Body of pancreas (tissue), 4 donors: ENCODE measurements around the gene MICU1. TPM values are rescaled to one million over a fixed set of nuclear protein-coding genes. Genes with fewer than 3 reads are reported as not detected.

Experiments used
- ATAC-seq: fragments of 150-250 bp; one replicate; pipeline ENCODE4 v1.9.1; 2016
- DNase-seq, 4 donors: peaks; one replicate each; pipeline ENCODE4 v3.0.0-alpha.2; 2019
- H3K27ac ChIP-seq, 4 donors: fragments of 200-600 bp; sonication (generic); 1 replicate in 3 of 4; 2 replicates in 1 of 4; pipeline versions ENCODE4 v1.5.1 to v1.6.1; 2016 to 2019; ENCODE audit warnings: mild to moderate bottlenecking in 1 of 4, mixed read lengths in 1 of 4, moderate library complexity in 1 of 4
- H3K27me3 ChIP-seq, 2 donors: fragments of 200-600 bp; sonication (generic); one replicate each; pipeline ENCODE4 v1.6.0; 2016; ENCODE audit warnings: mild to moderate bottlenecking in 1 of 2
- H3K36me3 ChIP-seq, 2 donors: fragments of 200-600 bp; sonication (generic); replicated peaks in 1 of 2; 2 replicates each; pipeline ENCODE4 v1.5.1; 2016; ENCODE audit warnings: low read depth in 2 of 2; ENCODE audit not compliant: insufficient read depth in 1 of 2
- H3K4me1 ChIP-seq: fragments of 200-600 bp; sonication (generic); one replicate; pipeline ENCODE4 v1.6.0; 2016
- H3K4me3 ChIP-seq, 2 donors: fragments of 200-600 bp; sonication (generic); 1 replicate in 1 of 2; 2 replicates in 1 of 2; pipeline ENCODE4 v1.5.1; 2016 to 2019
- H3K9me3 ChIP-seq, 3 donors: fragments of 200-600 bp; sonication (generic); 1 replicate in 2 of 3; 2 replicates in 1 of 3; pipeline ENCODE4 v1.5.1; 2016
- POLR2A ChIP-seq, 3 donors: fragments of 450-650 bp; IDR thresholded peaks; one replicate each; pipeline ENCODE4 v1.6.1; 2016; ENCODE audit warnings: antibody characterized with exemption in 3 of 3, mild to moderate bottlenecking in 2 of 3
- WGBS, 2 donors: methylation state at CpG; one replicate each; pipeline ENCODE4 v1.1.5; 2017; 5-methylcytosine and 5-hydroxymethylcytosine counted together
- intact Hi-C: fragments of 100-400 bp; cut with DNase I; formaldehyde crosslinking; loops from one replicate; pipeline ENCODE4 v1.15.1; 2023
- total RNA-seq, 2 donors: library from RNA; depleted of rRNA; stranded (reverse); fragments of >200 nt; gene quantifications; one replicate each; pipeline ENCODE4 v1.1.0, GENCODE V29; 2016
- TF ChIP-seq, protein P1 (sequence below), 7 experiments: fragments of 450-650 bp in 4 of 7; fragments of 200-600 bp in 3 of 7; sonication (generic) in 3 of 7; IDR thresholded peaks; one replicate each; pipeline ENCODE4 v1.5.1; 2016 to 2019; ENCODE audit warnings: antibody characterized with exemption in 7 of 7

Gene MICU1
- total RNA-seq, 2 donors from 2014 or later = 14.0 to 23.1 TPM

DNA sequence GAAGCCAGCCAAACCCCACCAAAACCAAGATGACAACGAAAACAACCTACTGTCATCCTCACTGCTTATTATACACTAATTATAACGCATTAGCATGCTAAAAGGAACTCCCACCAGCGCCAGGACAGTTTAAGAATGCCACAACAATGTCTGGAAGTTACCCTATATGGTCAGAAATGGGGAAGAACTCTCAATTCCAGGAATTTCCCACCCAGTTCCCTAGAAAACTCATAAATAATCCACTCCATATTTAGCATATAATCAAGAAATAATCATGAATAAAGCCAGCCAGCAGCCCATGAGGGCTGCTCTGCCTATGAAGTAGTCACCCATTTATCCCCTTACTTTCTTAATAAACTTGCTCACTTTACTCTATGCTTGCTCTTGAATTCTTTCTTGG lies 20.8 kb downstream of the MICU1 start:
- 64 to 76% methylated on average over 3 of the region's 3 CpGs for WGBS, 2 donors
- intact Hi-C loops = no loop called here

GRCh38 chr10:72601144-72601543 lies 24.7 kb downstream of the MICU1 start:
- H3K9me3 ChIP-seq = no peaks in the 10 kb centered on the region
- H3K36me3 ChIP-seq = no peaks in the 10 kb centered on the region
- no peak for TF ChIP-seq POLR2A (IDR thresholded peaks at IDR 0.05)
- TF ChIP-seq, protein P1, sequence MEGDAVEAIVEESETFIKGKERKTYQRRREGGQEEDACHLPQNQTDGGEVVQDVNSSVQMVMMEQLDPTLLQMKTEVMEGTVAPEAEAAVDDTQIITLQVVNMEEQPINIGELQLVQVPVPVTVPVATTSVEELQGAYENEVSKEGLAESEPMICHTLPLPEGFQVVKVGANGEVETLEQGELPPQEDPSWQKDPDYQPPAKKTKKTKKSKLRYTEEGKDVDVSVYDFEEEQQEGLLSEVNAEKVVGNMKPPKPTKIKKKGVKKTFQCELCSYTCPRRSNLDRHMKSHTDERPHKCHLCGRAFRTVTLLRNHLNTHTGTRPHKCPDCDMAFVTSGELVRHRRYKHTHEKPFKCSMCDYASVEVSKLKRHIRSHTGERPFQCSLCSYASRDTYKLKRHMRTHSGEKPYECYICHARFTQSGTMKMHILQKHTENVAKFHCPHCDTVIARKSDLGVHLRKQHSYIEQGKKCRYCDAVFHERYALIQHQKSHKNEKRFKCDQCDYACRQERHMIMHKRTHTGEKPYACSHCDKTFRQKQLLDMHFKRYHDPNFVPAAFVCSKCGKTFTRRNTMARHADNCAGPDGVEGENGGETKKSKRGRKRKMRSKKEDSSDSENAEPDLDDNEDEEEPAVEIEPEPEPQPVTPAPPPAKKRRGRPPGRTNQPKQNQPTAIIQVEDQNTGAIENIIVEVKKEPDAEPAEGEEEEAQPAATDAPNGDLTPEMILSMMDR (IDR thresholded peaks at IDR 0.05) = no peak
- no peak for DNase-seq
- no peaks in the 10 kb centered on the region for H3K27me3 ChIP-seq
- 88 to 100% methylated on average over 2 of the region's 2 CpGs for WGBS, 2 donors
- H3K4me3 ChIP-seq = no peak overlapping the region
- peaks cover 7% of the 10 kb centered on the region for H3K4me1 ChIP-seq
- no peak for ATAC-seq
- H3K27ac ChIP-seq = no peak overlapping the region
- intact Hi-C loops = no loop called here

More for the DNA sequence above, 20.8 kb downstream of the MICU1 start:
- H3K4me3 ChIP-seq = no peak overlapping the region
- TF ChIP-seq, protein P1 (IDR thresholded peaks at IDR 0.05) = no peak
- no peak for TF ChIP-seq POLR2A (IDR thresholded peaks at IDR 0.05)
- DNase-seq (no peak), ATAC-seq (no peak)
- H3K27ac ChIP-seq = no peak overlapping the region
- no peaks in the 10 kb centered on the region for H3K9me3 ChIP-seq
- H3K36me3 ChIP-seq = no peaks in the 10 kb centered on the region
- no peaks in the 10 kb centered on the region for H3K27me3 ChIP-seq
- peaks cover 7% of the 10 kb centered on the region for H3K4me1 ChIP-seq

DNA sequence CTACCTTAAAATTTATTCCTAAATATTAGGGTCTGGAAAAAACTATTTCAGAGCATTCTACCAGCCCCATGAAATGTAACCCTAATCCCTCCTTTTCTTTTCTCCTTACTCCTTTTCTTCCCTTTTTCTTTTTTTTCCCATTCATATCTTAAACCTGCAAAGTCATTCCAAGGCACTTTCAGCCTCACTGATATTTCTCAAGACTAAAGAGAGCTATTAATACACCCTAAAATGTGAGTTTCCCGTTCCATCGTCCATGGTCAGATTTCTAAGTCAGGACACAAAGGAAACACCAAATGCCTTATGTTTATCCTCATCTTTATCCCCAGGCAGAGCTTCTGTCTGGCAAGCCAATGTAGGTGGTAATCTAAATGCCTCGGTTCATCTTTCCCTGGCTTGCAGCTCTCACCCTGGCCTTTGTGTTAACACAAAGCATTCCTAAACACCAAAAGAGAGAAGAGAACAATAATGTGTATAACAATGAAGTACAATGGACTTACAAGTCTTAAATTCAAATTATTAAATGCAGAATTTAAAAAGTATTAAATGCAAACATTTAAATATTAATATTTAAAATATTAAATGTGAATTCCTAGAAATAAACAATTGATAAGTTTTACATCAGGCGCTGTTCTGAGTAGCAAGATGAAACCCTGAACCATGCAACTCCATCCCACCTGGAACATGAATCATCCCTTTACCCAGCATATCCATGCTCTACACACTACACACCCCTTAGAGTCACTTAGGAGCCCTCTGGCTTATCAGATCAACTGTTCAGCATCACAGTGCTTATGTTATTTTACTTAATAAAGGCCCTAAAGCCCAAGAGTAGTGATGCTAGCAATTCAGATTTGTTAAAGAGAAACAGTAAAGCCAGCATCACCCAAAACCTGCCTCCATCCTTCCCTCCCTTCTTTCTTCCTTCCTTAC lies 26.8 kb downstream of the MICU1 start:
- intact Hi-C loops = no loop called here
- TF ChIP-seq POLR2A (IDR thresholded peaks at IDR 0.05) = no peak
- TF ChIP-seq, protein P1 (IDR thresholded peaks at IDR 0.05) = no peak
- 81 to 83% methylated on average over 4 of the region's 4 CpGs for WGBS, 2 donors

DNA sequence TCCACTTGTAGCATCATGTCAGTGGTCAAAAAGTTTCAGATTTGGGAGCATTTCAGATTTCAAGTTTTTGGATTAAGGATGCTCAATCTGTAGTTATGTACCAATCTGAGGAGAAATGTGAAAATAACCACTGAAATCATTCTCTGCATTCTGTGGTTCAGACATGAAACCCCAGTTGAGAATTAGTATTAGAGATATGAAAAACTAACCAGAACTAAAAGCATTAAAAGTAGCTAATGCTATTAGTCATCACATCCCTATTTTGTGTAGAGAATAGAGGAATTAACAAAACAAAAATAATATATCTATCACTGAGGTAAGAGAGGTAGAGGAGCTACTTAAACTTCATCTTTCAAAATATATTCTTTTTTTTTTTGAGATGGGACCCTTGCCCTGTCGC lies 28.0 kb downstream of the MICU1 start:
- intact Hi-C loops = no loop called here
- Histone ChIP-seq H3K4me1 (no peaks in the 10 kb centered on the region), H3K9me3 (no peaks in the 10 kb centered on the region), H3K36me3 (no peaks in the 10 kb centered on the region), H3K4me3 (no peak overlapping the region), H3K27me3 (no peaks in the 10 kb centered on the region), H3K27ac (no peak overlapping the region)
- ATAC-seq (no peak), DNase-seq (no peak)
- 94 to 100% methylated on average over 1 of the region's 1 CpG for WGBS, 2 donors
- TF ChIP-seq POLR2A (IDR thresholded peaks at IDR 0.05) = no peak
- TF ChIP-seq, protein P1 (IDR thresholded peaks at IDR 0.05) = no peak

More for the DNA sequence above, 26.8 kb downstream of the MICU1 start:
- H3K4me1 ChIP-seq = no peaks in the 10 kb centered on the region
- H3K9me3 ChIP-seq = no peaks in the 10 kb centered on the region
- no peaks in the 10 kb centered on the region for H3K27me3 ChIP-seq
- no peak for ATAC-seq
- H3K4me3 ChIP-seq = no peak overlapping the region
- no peaks in the 10 kb centered on the region for H3K36me3 ChIP-seq
- no peak for DNase-seq
- H3K27ac ChIP-seq = no peak overlapping the region
